Measurements from ENCODE around the gene FBXL17.

GRCh38 chr5:108297042-108297601 lies 84.8 kb downstream of the FBXL17 start:
- TF ChIP-seq, protein P1, sequence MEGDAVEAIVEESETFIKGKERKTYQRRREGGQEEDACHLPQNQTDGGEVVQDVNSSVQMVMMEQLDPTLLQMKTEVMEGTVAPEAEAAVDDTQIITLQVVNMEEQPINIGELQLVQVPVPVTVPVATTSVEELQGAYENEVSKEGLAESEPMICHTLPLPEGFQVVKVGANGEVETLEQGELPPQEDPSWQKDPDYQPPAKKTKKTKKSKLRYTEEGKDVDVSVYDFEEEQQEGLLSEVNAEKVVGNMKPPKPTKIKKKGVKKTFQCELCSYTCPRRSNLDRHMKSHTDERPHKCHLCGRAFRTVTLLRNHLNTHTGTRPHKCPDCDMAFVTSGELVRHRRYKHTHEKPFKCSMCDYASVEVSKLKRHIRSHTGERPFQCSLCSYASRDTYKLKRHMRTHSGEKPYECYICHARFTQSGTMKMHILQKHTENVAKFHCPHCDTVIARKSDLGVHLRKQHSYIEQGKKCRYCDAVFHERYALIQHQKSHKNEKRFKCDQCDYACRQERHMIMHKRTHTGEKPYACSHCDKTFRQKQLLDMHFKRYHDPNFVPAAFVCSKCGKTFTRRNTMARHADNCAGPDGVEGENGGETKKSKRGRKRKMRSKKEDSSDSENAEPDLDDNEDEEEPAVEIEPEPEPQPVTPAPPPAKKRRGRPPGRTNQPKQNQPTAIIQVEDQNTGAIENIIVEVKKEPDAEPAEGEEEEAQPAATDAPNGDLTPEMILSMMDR (tag by site-specific recombination; IDR thresholded peaks at IDR 0.05) = no peak
- no peak for TF ChIP-seq SETDB1 (IDR thresholded peaks at IDR 0.05; ENCODE audit: insufficient read length, low read length)
- no peak for TF ChIP-seq INSM2 (tag by site-specific recombination; IDR thresholded peaks at IDR 0.05)
- TF ChIP-seq, protein P2, sequence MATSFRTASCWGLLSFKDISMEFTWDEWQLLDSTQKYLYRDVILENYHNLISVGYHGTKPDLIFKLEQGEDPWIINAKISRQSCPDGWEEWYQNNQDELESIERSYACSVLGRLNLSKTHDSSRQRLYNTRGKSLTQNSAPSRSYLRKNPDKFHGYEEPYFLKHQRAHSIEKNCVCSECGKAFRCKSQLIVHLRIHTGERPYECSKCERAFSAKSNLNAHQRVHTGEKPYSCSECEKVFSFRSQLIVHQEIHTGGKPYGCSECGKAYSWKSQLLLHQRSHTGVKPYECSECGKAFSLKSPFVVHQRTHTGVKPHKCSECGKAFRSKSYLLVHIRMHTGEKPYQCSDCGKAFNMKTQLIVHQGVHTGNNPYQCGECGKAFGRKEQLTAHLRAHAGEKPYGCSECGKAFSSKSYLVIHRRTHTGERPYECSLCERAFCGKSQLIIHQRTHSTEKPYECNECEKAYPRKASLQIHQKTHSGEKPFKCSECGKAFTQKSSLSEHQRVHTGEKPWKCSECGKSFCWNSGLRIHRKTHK (tag by site-specific recombination; IDR thresholded peaks at IDR 0.05) = no peak
- no peak for TF ChIP-seq ZBTB8A (tag by site-specific recombination; IDR thresholded peaks at IDR 0.05)
- no peak for TF ChIP-seq SCRT1 (tag by site-specific recombination; IDR thresholded peaks at IDR 0.05; ENCODE audit: borderline replicate concordance)
- no peak for TF ChIP-seq ZNF341 (tag by site-specific recombination; IDR thresholded peaks at IDR 0.05; ENCODE audit: low read depth)
- TF ChIP-seq ZSCAN16 (tag by site-specific recombination; IDR thresholded peaks at IDR 0.05) = no peak
- no peak for TF ChIP-seq ZNF19 (tag by site-specific recombination; IDR thresholded peaks at IDR 0.05; ENCODE audit: low read depth)
- TF ChIP-seq PATZ1 (tag by site-specific recombination; IDR thresholded peaks at IDR 0.05) = no peak
